DMS 273 (cell line): ENCODE data around the gene EBLN1.
A peak's percentile ranks its signal among the peaks of the same experiment; 100 is the strongest.
"Not testable (repeated sequence)": the region's sequence is repeated elsewhere in the genome, so short reads cannot be mapped to it uniquely, and the experiment has no call there.

Experiments
- DNase-seq: peaks from one replicate; lab custom pipeline; 2025; ENCODE audit not compliant: unreplicated experiment; lab: John Stamatoyannopoulos, UW

The EBLN1 gene

GRCh38 chr10:22228943-22229801 lies 11.4 kb upstream of the EBLN1 start:
- DNase-seq, result peak; percentile 95

GRCh38 chr10:22228167-22228938 lies 10.5 kb upstream of the EBLN1 start:
- DNase-seq, result no peak

- DNase-seq, result no peak
Observed at GRCh38 chr10:22226599-22226998, 8.8 kb upstream of the EBLN1 start.

GRCh38 chr10:22222236-22223190 lies 4.7 kb upstream of the EBLN1 start:
- DNase-seq, result no peak

- DNase-seq, result no peak
Observed at GRCh38 chr10:22219308-22219707, 1.5 kb upstream of the EBLN1 start.

- peak; percentile 21 for DNase-seq
Observed at GRCh38 chr10:22218448-22218847, 633 bp upstream of the EBLN1 start.

GRCh38 chr10:22217084-22217483 lies 731 bp downstream of the EBLN1 start:
- DNase-seq, result not testable (repeated sequence)

- no peak for DNase-seq
Observed at GRCh38 chr10:22210267-22210666, 7.5 kb downstream of the EBLN1 start.

GRCh38 chr10:22193945-22194344 lies 23.9 kb downstream of the EBLN1 start:
- DNase-seq, result no peak

GRCh38 chr10:22185586-22185985 lies 32.2 kb downstream of the EBLN1 start:
- DNase-seq, result no peak

GRCh38 chr10:22183771-22184461 lies 33.9 kb downstream of the EBLN1 start:
- no peak for DNase-seq

- DNase-seq, result no peak
Observed at GRCh38 chr10:22180724-22181123, 37.1 kb downstream of the EBLN1 start.

GRCh38 chr10:22174442-22174841 lies 43.4 kb downstream of the EBLN1 start:
- no peak for DNase-seq

- DNase-seq, result no peak
Observed at GRCh38 chr10:22171131-22171530, 46.7 kb downstream of the EBLN1 start.

GRCh38 chr10:22170582-22170981 lies 47.2 kb downstream of the EBLN1 start:
- no peak for DNase-seq

- DNase-seq, result no peak
Observed at GRCh38 chr10:22159979-22160378, 57.8 kb downstream of the EBLN1 start.

- DNase-seq, result no peak
Observed at GRCh38 chr10:22159180-22159579, 58.6 kb downstream of the EBLN1 start.
